NCI-H2196 (cell line): Measurements from ENCODE around the gene GBF1.
"Not testable (repeated sequence)": the region's sequence is repeated elsewhere in the genome, so short reads cannot be mapped to it uniquely, and the experiment has no call there.

ENCODE experiments used
- DNase-seq: peaks from one replicate; lab custom pipeline; 2025; ENCODE audit not compliant: unreplicated experiment; lab: John Stamatoyannopoulos, UW

Gene GBF1

GRCh38 chr10:102230861-102231356 lies 14.4 kb upstream of the GBF1 start:
- peak; percentile 35 for DNase-seq

- DNase-seq = peak; percentile 39
Measured at GRCh38 chr10:102231357-102232318, 13.7 kb upstream of the GBF1 start.

- DNase-seq = no peak
Measured at GRCh38 chr10:102233997-102234396, 11.3 kb upstream of the GBF1 start.

- no peak for DNase-seq
Measured at GRCh38 chr10:102234888-102235597, 10.3 kb upstream of the GBF1 start.

- no peak for DNase-seq
Measured at GRCh38 chr10:102235598-102235920, 9.8 kb upstream of the GBF1 start.

- DNase-seq = no peak
Measured at GRCh38 chr10:102236006-102236405, 9.3 kb upstream of the GBF1 start.

- DNase-seq = no peak
Measured at GRCh38 chr10:102237711-102238252, 7.5 kb upstream of the GBF1 start.

GRCh38 chr10:102240467-102241031 lies 4.8 kb upstream of the GBF1 start:
- DNase-seq = no peak

GRCh38 chr10:102241032-102241443 lies 4.3 kb upstream of the GBF1 start:
- no peak for DNase-seq

GRCh38 chr10:102241444-102242117 lies 3.8 kb upstream of the GBF1 start, which contains the start of gene PITX3:
Gene PITX3 (minus strand): TSS chr10:102241512. CDS start chr10:102232080, 9,432 bp downstream.
- DNase-seq = peak; percentile 73

GRCh38 chr10:102242118-102242485 lies 3.2 kb upstream of the GBF1 start:
- DNase-seq = no peak

GRCh38 chr10:102243309-102243708 lies 2.0 kb upstream of the GBF1 start:
- no peak for DNase-seq

GRCh38 chr10:102245932-102246251 lies 560 bp downstream of the GBF1 start:
- no peak for DNase-seq

GRCh38 chr10:102246261-102246660 lies 929 bp downstream of the GBF1 start:
- DNase-seq = no peak

GRCh38 chr10:102247734-102248133 lies 2.4 kb downstream of the GBF1 start:
- no peak for DNase-seq

- not testable (repeated sequence) for DNase-seq
Measured at GRCh38 chr10:102252508-102252907, 7.2 kb downstream of the GBF1 start.

- DNase-seq = no peak
Measured at GRCh38 chr10:102254426-102254825, 9.1 kb downstream of the GBF1 start.

- no peak for DNase-seq
Measured at GRCh38 chr10:102255404-102255803, 10.1 kb downstream of the GBF1 start.

GRCh38 chr10:102261196-102261595 lies 15.9 kb downstream of the GBF1 start:
- no peak for DNase-seq

GRCh38 chr10:102261842-102262241 lies 16.5 kb downstream of the GBF1 start:
- DNase-seq = no peak
